Smooth muscle cell (in vitro differentiated cells): ENCODE data around the gene CFAP90. TPM values are rescaled to one million over a fixed set of nuclear protein-coding genes. Genes with fewer than 3 reads are reported as not detected.

Source experiments
- DNase-seq: peaks from one replicate; lab custom pipeline; 2025; ENCODE audit not compliant: unreplicated experiment; lab: John Stamatoyannopoulos, UW
- H2AFZ ChIP-seq: fragments of 200-600 bp; sonication (generic); 2 replicates; pipeline ENCODE4 v1.6.0; 2016; ENCODE audit warnings: antibody characterized with exemption, low read depth, mild to moderate bottlenecking
- H3F3A ChIP-seq: fragments of 200-600 bp; sonication (generic); 2 replicates; pipeline ENCODE4 v1.6.0; 2017; ENCODE audit warnings: antibody characterized with exemption, low read depth
- H3K27ac ChIP-seq: fragments of 200-600 bp; sonication (generic); 2 replicates; pipeline ENCODE4 v1.5.1; 2016; ENCODE audit warnings: low read depth, mild to moderate bottlenecking
- H3K27me3 ChIP-seq: fragments of 200-600 bp; sonication (generic); 2 replicates; pipeline ENCODE4 v1.6.1; 2016; ENCODE audit warnings: low read depth, mild to moderate bottlenecking
- H3K36me3 ChIP-seq: fragments of 200-600 bp; sonication (generic); 2 replicates; pipeline ENCODE4 v1.5.1; 2016; ENCODE audit warnings: low read depth
- H3K4me1 ChIP-seq: fragments of 200-600 bp; sonication (generic); 2 replicates; pipeline ENCODE4 v1.5.1; 2016; ENCODE audit warnings: low read depth
- H3K4me2 ChIP-seq: fragments of 200-600 bp; sonication (generic); 2 replicates; pipeline ENCODE4 v1.6.0; 2016; ENCODE audit warnings: mild to moderate bottlenecking
- H3K4me3 ChIP-seq: fragments of 200-600 bp; sonication (generic); 2 replicates; pipeline ENCODE4 v1.5.1; 2016; ENCODE audit warnings: mild to moderate bottlenecking
- H3K79me2 ChIP-seq: fragments of 200-600 bp; sonication (generic); 2 replicates; pipeline ENCODE4 v1.6.0; 2016; ENCODE audit warnings: low read depth, mild to moderate bottlenecking
- H3K9ac ChIP-seq: fragments of 200-600 bp; sonication (generic); 2 replicates; pipeline ENCODE4 v1.6.0; 2016; ENCODE audit warnings: low read depth
- H3K9me3 ChIP-seq: fragments of 200-600 bp; sonication (generic); replicated peaks from 2 replicates; pipeline ENCODE4 v1.5.1; 2016; ENCODE audit warnings: low read depth
- H4K20me1 ChIP-seq: fragments of 200-600 bp; sonication (generic); 2 replicates; pipeline ENCODE4 v1.6.0; 2016; ENCODE audit warnings: low read depth
- WGBS: methylation state at CpG from one replicate; pipeline ENCODE4 v1.1.7; 2016; ENCODE audit warnings: low lambda C conversion rate; 5-methylcytosine and 5-hydroxymethylcytosine counted together
- polyA plus RNA-seq: library from polyadenylated mRNA; unstranded; fragments of >200 nt; fragmentation: Nextera tagmentation; extraction: Ambion mirVana; gene quantifications from 2 replicates; pipeline ENCODE4 v1.2.1, GENCODE V29; 2016
- total RNA-seq: library from RNA; depleted of rRNA; stranded (reverse); fragments of >200 nt; gene quantifications from 2 replicates; pipeline ENCODE4 v1.2.3, GENCODE V29; 2014
- TF ChIP-seq, protein P1 (sequence below): fragments of 200-600 bp; sonication (generic); IDR thresholded peaks from 2 replicates; pipeline ENCODE4 v1.5.1; 2017; ENCODE audit warnings: borderline replicate concordance, mild to moderate bottlenecking, antibody characterized with exemption; ENCODE audit not compliant: insufficient read depth, poor library complexity, severe bottlenecking

The CFAP90 gene
- total and polyA plus RNA-seq, 2 experiments from 2014 or later: 0.22 to 0.82 TPM

DNA sequence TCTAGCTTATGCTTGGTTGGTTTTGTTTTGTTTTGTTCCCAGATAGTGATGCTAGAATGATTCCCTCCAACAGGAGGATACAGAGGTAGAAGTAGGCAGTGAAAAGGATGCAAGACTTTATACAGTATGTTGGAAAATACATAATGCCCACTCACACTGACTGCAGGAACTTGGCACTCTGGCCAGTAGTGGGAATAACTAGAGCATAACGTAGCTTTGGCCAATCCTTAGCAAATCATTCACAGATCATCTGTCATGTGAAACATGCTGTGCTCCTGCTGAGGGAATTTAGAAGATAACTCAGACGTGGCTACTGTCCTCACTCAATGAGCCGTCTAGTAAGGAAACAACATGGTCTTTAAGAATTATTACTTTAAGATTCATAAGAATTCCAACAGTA is 13.5 kb downstream of the CFAP90 start:
- Histone ChIP-seq H2AFZ (no peak overlapping the region), H4K20me1 (no peaks in the 10 kb centered on the region), H3K9ac (no peak overlapping the region), H3K9me3 (no peaks in the 10 kb centered on the region), H3K27me3 (no peaks in the 10 kb centered on the region), H3K79me2 (no peaks in the 10 kb centered on the region), H3K4me3 (no peak overlapping the region), H3K36me3 (no peaks in the 10 kb centered on the region), H3F3A (no peaks in the 10 kb centered on the region), H3K4me2 (no peak overlapping the region), H3K4me1 (no peaks in the 10 kb centered on the region), H3K27ac (no peak overlapping the region)
- TF ChIP-seq, protein P1, sequence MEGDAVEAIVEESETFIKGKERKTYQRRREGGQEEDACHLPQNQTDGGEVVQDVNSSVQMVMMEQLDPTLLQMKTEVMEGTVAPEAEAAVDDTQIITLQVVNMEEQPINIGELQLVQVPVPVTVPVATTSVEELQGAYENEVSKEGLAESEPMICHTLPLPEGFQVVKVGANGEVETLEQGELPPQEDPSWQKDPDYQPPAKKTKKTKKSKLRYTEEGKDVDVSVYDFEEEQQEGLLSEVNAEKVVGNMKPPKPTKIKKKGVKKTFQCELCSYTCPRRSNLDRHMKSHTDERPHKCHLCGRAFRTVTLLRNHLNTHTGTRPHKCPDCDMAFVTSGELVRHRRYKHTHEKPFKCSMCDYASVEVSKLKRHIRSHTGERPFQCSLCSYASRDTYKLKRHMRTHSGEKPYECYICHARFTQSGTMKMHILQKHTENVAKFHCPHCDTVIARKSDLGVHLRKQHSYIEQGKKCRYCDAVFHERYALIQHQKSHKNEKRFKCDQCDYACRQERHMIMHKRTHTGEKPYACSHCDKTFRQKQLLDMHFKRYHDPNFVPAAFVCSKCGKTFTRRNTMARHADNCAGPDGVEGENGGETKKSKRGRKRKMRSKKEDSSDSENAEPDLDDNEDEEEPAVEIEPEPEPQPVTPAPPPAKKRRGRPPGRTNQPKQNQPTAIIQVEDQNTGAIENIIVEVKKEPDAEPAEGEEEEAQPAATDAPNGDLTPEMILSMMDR: no peak
- WGBS: 41% methylated on average over 3 of the region's 3 CpGs
- DNase-seq: no peak

DNA sequence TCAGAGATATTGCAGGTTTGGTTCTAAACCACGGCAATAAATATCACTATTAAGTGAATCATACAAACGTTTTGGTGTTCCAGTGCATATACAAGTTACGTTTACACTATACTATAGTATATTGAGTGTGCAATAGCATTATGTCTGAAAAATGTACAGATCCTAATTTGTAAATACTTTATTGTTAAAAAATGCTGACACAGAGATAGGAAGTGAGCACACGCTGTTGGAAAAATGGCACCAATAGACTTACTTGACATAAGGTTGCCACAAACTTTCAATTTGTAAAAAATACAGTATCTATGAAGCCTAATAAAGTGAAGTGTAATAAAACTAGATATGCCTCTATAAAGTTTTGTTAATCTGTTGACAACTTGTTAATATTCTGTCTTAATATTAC is 16.0 kb downstream of the CFAP90 start:
- WGBS: 89% methylated on average over 4 of the region's 4 CpGs
- TF ChIP-seq, protein P1: no peak
- H3K4me1 ChIP-seq: no peaks in the 10 kb centered on the region

DNA sequence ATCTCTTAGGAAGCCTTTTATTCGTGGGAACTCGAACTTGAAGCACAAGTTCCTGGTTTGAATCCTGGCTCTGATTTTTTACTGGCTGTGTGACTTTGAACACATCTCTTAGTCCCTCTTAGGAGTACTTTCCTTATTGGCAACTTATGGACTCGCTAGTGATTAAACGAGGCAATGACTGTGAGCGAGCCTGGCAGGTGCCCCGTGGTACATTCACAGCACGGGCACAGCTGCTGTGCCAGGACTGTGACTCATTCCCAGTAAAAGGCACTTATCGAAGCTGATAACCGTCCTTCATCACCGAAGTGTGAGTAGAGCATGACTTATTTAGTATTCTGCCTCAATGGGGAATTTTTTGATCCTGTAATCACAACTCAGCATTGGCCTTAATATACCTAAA is 22.7 kb downstream of the CFAP90 start:
- Histone ChIP-seq H4K20me1 (no peaks in the 10 kb centered on the region), H3K9me3 (no peaks in the 10 kb centered on the region), H3K27me3 (no peaks in the 10 kb centered on the region), H3K4me1 (no peaks in the 10 kb centered on the region), H3K4me2 (no peak overlapping the region), H3K36me3 (no peaks in the 10 kb centered on the region), H2AFZ (no peak overlapping the region), H3K9ac (no peak overlapping the region), H3K27ac (no peak overlapping the region), H3F3A (no peaks in the 10 kb centered on the region), H3K4me3 (no peak overlapping the region), H3K79me2 (no peaks in the 10 kb centered on the region)
- WGBS: 87% methylated on average over 10 of the region's 10 CpGs
- DNase-seq: no peak
- TF ChIP-seq, protein P1: no peak

More for the DNA sequence above, 16.0 kb downstream of the CFAP90 start:
- no peak overlapping the region for H3K4me3 ChIP-seq
- H3F3A ChIP-seq: no peaks in the 10 kb centered on the region
- H3K9me3 ChIP-seq: no peaks in the 10 kb centered on the region
- no peak overlapping the region for H3K9ac ChIP-seq
- H3K36me3 ChIP-seq: no peaks in the 10 kb centered on the region
- H3K4me2 ChIP-seq: no peak overlapping the region
- no peaks in the 10 kb centered on the region for H3K27me3 ChIP-seq
- no peak for DNase-seq
- no peak overlapping the region for H3K27ac ChIP-seq
- no peak overlapping the region for H2AFZ ChIP-seq
- no peaks in the 10 kb centered on the region for H3K79me2 ChIP-seq
- H4K20me1 ChIP-seq: no peaks in the 10 kb centered on the region

- Histone ChIP-seq H3K27me3 (no peaks in the 10 kb centered on the region), H3K4me3 (no peak overlapping the region), H3K79me2 (no peaks in the 10 kb centered on the region), H3K27ac (no peak overlapping the region), H3K9me3 (no peaks in the 10 kb centered on the region), H2AFZ (no peak overlapping the region), H3K4me2 (no peak overlapping the region), H3K9ac (no peak overlapping the region), H3K4me1 (no peaks in the 10 kb centered on the region), H4K20me1 (no peaks in the 10 kb centered on the region), H3K36me3 (no peaks in the 10 kb centered on the region), H3F3A (no peaks in the 10 kb centered on the region)
- DNase-seq: no peak
- 91% methylated on average over 6 of the region's 6 CpGs for WGBS
- TF ChIP-seq, protein P1: no peak
Measured at GRCh38 chr5:7827610-7828009, 23.3 kb downstream of the CFAP90 start.
